DOHH2 (cell line): Measurements from ENCODE around the gene TMEM255A.

Experiments
- H3F3A ChIP-seq: fragments of 200-600 bp; sonication (generic), shearing (Covaris generic); 2 replicates; pipeline ENCODE4 v1.6.0; 2016; ENCODE audit warnings: antibody characterized with exemption, mild to moderate bottlenecking; ENCODE audit not compliant: control insufficient read depth, insufficient read depth
- H3K27ac ChIP-seq: fragments of 200-600 bp; sonication (generic); 2 replicates; pipeline ENCODE4 v1.5.1; 2014; ENCODE audit warnings: low read depth, mild to moderate bottlenecking, low read length, moderate library complexity
- H3K27me3 ChIP-seq: fragments of 200-600 bp; sonication (generic); 2 replicates; pipeline ENCODE4 v1.6.1; 2014; ENCODE audit warnings: mild to moderate bottlenecking, low read length, mixed read lengths; ENCODE audit not compliant: control insufficient read depth
- H3K36me3 ChIP-seq: fragments of 200-600 bp; sonication (generic); 2 replicates; pipeline ENCODE4 v1.6.1; 2014; ENCODE audit warnings: mild to moderate bottlenecking, low read length, moderate library complexity, mixed read lengths; ENCODE audit not compliant: control insufficient read depth
- H3K4me1 ChIP-seq: fragments of 200-600 bp; sonication (generic); 2 replicates; pipeline ENCODE4 v1.6.1; 2014; ENCODE audit warnings: mild to moderate bottlenecking, low read length, mixed read lengths; ENCODE audit not compliant: control insufficient read depth
- H3K4me2 ChIP-seq: fragments of 200-600 bp; sonication (generic); 2 replicates; pipeline ENCODE4 v1.6.0; 2014; ENCODE audit warnings: mild to moderate bottlenecking, low read length, moderate library complexity
- H3K4me3 ChIP-seq: fragments of 200-600 bp; sonication (generic); 2 replicates; pipeline ENCODE4 v1.5.1; 2014; ENCODE audit warnings: mild to moderate bottlenecking, low read length, mixed read lengths
- H3K79me2 ChIP-seq: fragments of 200-600 bp; sonication (generic); 2 replicates; pipeline ENCODE4 v1.6.1; 2014; ENCODE audit warnings: mild to moderate bottlenecking, low read length, mixed read lengths; ENCODE audit not compliant: control insufficient read depth
- H3K9me2 ChIP-seq: fragments of 200-600 bp; sonication (generic); replicated peaks from 2 replicates; pipeline ENCODE4 v1.6.1; 2014; ENCODE audit warnings: mild to moderate bottlenecking, low read length, mixed read lengths; ENCODE audit not compliant: control insufficient read depth
- H3K9me3 ChIP-seq: fragments of 200-600 bp; sonication (generic); 2 replicates; pipeline ENCODE4 v1.6.1; 2014; ENCODE audit warnings: antibody characterized with exemption, low read length, mixed read lengths; ENCODE audit not compliant: control insufficient read depth, insufficient read depth
- H4K20me1 ChIP-seq: fragments of 200-600 bp; sonication (generic); 2 replicates; pipeline ENCODE4 v1.6.0; 2014; ENCODE audit warnings: low read depth, mild to moderate bottlenecking, antibody characterized with exemption, low read length, moderate library complexity; ENCODE audit not compliant: control insufficient read depth, insufficient read depth
- CTCF ChIP-seq: fragments of 200-600 bp; sonication (generic); IDR thresholded peaks from one replicate; pipeline ENCODE4 v1.5.1; 2014; ENCODE audit warnings: antibody characterized with exemption, mild to moderate bottlenecking, low read depth, low read length; ENCODE audit not compliant: poor library complexity, severe bottlenecking
- EZH2phosphoT487 ChIP-seq: fragments of 200-600 bp; sonication (generic); IDR thresholded peaks from 2 replicates; pipeline ENCODE4 v1.6.1; 2017; ENCODE audit warnings: borderline replicate concordance, mild to moderate bottlenecking, antibody characterized with exemption, low read length, moderate library complexity, mixed read lengths

TMEM255A gene

GRCh38 chrX:120335289-120335688 lies 24.0 kb upstream of the TMEM255A start:
- no peaks in the 10 kb centered on the region for H3K9me2 ChIP-seq
- H3K4me2 ChIP-seq: no peak overlapping the region
- H3K4me3 ChIP-seq: no peak overlapping the region
- H3K27ac ChIP-seq: no peak overlapping the region
- H4K20me1 ChIP-seq: no peaks in the 10 kb centered on the region
- H3K4me1 ChIP-seq: no peaks in the 10 kb centered on the region
- H3K27me3 ChIP-seq: no peaks in the 10 kb centered on the region
- H3K36me3 ChIP-seq: no peaks in the 10 kb centered on the region
- no peaks in the 10 kb centered on the region for H3K9me3 ChIP-seq
- no peaks in the 10 kb centered on the region for H3F3A ChIP-seq
- no peaks in the 10 kb centered on the region for H3K79me2 ChIP-seq
- TF ChIP-seq EZH2phosphoT487 (no peak), CTCF (no peak)

- Histone ChIP-seq H3F3A (no peaks in the 10 kb centered on the region), H3K4me3 (no peak overlapping the region), H3K36me3 (no peaks in the 10 kb centered on the region), H3K27me3 (no peaks in the 10 kb centered on the region), H3K79me2 (no peaks in the 10 kb centered on the region), H3K27ac (no peak overlapping the region), H3K4me1 (no peaks in the 10 kb centered on the region), H4K20me1 (no peaks in the 10 kb centered on the region), H3K9me3 (no peaks in the 10 kb centered on the region), H3K9me2 (no peaks in the 10 kb centered on the region), H3K4me2 (no peak overlapping the region)
- TF ChIP-seq CTCF (no peak), EZH2phosphoT487 (no peak)
Measured at GRCh38 chrX:120334603-120335002, 23.3 kb upstream of the TMEM255A start.

- no peak for TF ChIP-seq CTCF
- no peak for TF ChIP-seq EZH2phosphoT487
- Histone ChIP-seq H3K4me2 (no peak overlapping the region), H3F3A (no peaks in the 10 kb centered on the region), H4K20me1 (no peaks in the 10 kb centered on the region), H3K27ac (no peak overlapping the region), H3K27me3 (no peaks in the 10 kb centered on the region), H3K4me3 (no peak overlapping the region), H3K4me1 (no peaks in the 10 kb centered on the region), H3K36me3 (no peaks in the 10 kb centered on the region), H3K9me3 (no peaks in the 10 kb centered on the region), H3K79me2 (no peaks in the 10 kb centered on the region), H3K9me2 (no peaks in the 10 kb centered on the region)
Measured at GRCh38 chrX:120334151-120334550, 22.9 kb upstream of the TMEM255A start.

- no peaks in the 10 kb centered on the region for H4K20me1 ChIP-seq
- TF ChIP-seq EZH2phosphoT487 (no peak), CTCF (no peak)
- H3K4me2 ChIP-seq: no peak overlapping the region
- H3K27ac ChIP-seq: no peak overlapping the region
- no peaks in the 10 kb centered on the region for H3K27me3 ChIP-seq
- no peaks in the 10 kb centered on the region for H3K79me2 ChIP-seq
- H3K36me3 ChIP-seq: no peaks in the 10 kb centered on the region
- H3K9me3 ChIP-seq: no peaks in the 10 kb centered on the region
- H3K4me1 ChIP-seq: no peaks in the 10 kb centered on the region
- no peaks in the 10 kb centered on the region for H3K9me2 ChIP-seq
- no peak overlapping the region for H3K4me3 ChIP-seq
- H3F3A ChIP-seq: no peaks in the 10 kb centered on the region
Measured at GRCh38 chrX:120332394-120332793, 21.1 kb upstream of the TMEM255A start.
